Activated CD4-positive, alpha-beta T cell treated with anti-CD3 and anti-CD28 coated beads, Interleukin-2, amount 10 ng/mL, durations not matched to agents 24 days and 14 days (primary cell): ENCODE results near the gene TMEM59. TPM values are rescaled to one million over a fixed set of nuclear protein-coding genes. Genes with fewer than 3 reads are reported as not detected.

Experiments
- total RNA-seq: library from RNA; stranded (reverse); gene quantifications from 2 replicates; pipeline ENCODE4 v1.2.3, GENCODE V29; 2022

TMEM59 gene
- total RNA-seq, 1 donor from 2014 or later = 99.3 TPM

Other genes with a start within 250 kb of the TMEM59 start
- 39.7 and 40.8 TPM in 2 replicates for gene NDC1, start 214.9 kb downstream of the TMEM59 start, total RNA-seq
- 14.6 and 15.6 TPM in 2 replicates for gene YIPF1, start 163.4 kb downstream of the TMEM59 start, total RNA-seq
- gene DIO1, start 159.0 kb downstream of the TMEM59 start, total RNA-seq = not detected in 2 replicates
- gene IFT25, start 107.5 kb downstream of the TMEM59 start, total RNA-seq = 53.9 and 55.8 TPM in 2 replicates
- 33.7 and 34.7 TPM in 2 replicates for gene LRRC42, start 106.9 kb downstream of the TMEM59 start, total RNA-seq
- not detected in 2 replicates for gene LDLRAD1, start 35.0 kb downstream of the TMEM59 start, total RNA-seq
- 10.0 and 11.6 TPM in 2 replicates for gene TCEANC2, start 404 bp upstream of the TMEM59 start, total RNA-seq
- gene CDCP2, start 99.8 kb upstream of the TMEM59 start, total RNA-seq = not detected in 2 replicates
- gene CYB5RL, start 146.8 kb upstream of the TMEM59 start, total RNA-seq = 10.1 and 11.3 TPM in 2 replicates
- gene MRPL37, start 147.0 kb upstream of the TMEM59 start, total RNA-seq = 158 and 162 TPM in 2 replicates